ENCODE data around the gene ARAP1. TPM values are rescaled to one million over a fixed set of nuclear protein-coding genes. Genes with fewer than 3 reads are reported as not detected.
A peak's percentile ranks its signal among the peaks of the same experiment; 100 is the strongest.

Gene ARAP1
- total and polyA plus RNA-seq, 7 donors: 31.9 to 135 (median 61.5) TPM

GRCh38 chr11:72688486-72688885 lies 63.7 kb downstream of the ARAP1 start:
- H3K9me3 ChIP-seq: no peaks in the 10 kb centered on the region
- H3K27ac ChIP-seq: peak overlapping the region in 1 of 4 donors; percentile 8
- H3K4me1 ChIP-seq: peaks cover 0 to 44% (median 8%) of the 10 kb centered on the region in 4 donors
- no peak for DNase-seq
- H3K4me3 ChIP-seq: no peak overlapping the region
- WGBS, 2 donors: 88 to 96% methylated on average over 7 of the region's 7 CpGs
- no peaks in the 10 kb centered on the region for H3K27me3 ChIP-seq
- peaks cover 19 to 91% (median 40%) of the 10 kb centered on the region in 4 donors for H3K36me3 ChIP-seq
- TF ChIP-seq CTCF (IDR thresholded peaks at IDR 0.05) (no peak), POLR2A (IDR thresholded peaks at IDR 0.05) (no peak), POLR2AphosphoS5 (IDR thresholded peaks at IDR 0.05) (no peak), EP300 (IDR thresholded peaks at IDR 0.05) (no peak)
- intact Hi-C loops (cut with DNase I): no loop called here

- intact Hi-C loops (cut with DNase I): no loop called here
- peaks cover 0 to 44% (median 8%) of the 10 kb centered on the region in 4 donors for H3K4me1 ChIP-seq
- no peaks in the 10 kb centered on the region for H3K9me3 ChIP-seq
- peak overlapping the region in 3 of 4 donors; percentile 16 to 68 (median 65) for H3K27ac ChIP-seq
- peaks cover 7 to 79% (median 29%) of the 10 kb centered on the region in 4 donors for H3K36me3 ChIP-seq
- no peak for TF ChIP-seq POLR2AphosphoS5 (IDR thresholded peaks at IDR 0.05)
- no peak for TF ChIP-seq EP300 (IDR thresholded peaks at IDR 0.05)
- TF ChIP-seq CTCF (IDR thresholded peaks at IDR 0.05): no peak
- no peak for TF ChIP-seq POLR2A (IDR thresholded peaks at IDR 0.05)
- no peak overlapping the region for H3K4me3 ChIP-seq
- H3K27me3 ChIP-seq: no peaks in the 10 kb centered on the region
- WGBS, 2 donors: 89 to 91% methylated on average over 7 of the region's 7 CpGs
- DNase-seq: no peak
Measured at GRCh38 chr11:72687326-72687725, 64.9 kb downstream of the ARAP1 start.

- DNase-seq: no peak
- peaks cover 6 to 73% (median 25%) of the 10 kb centered on the region in 4 donors for H3K36me3 ChIP-seq
- intact Hi-C loops (cut with DNase I): no loop called here
Measured at GRCh38 chr11:72686639-72687220, 65.5 kb downstream of the ARAP1 start.

GRCh38 chr11:72685560-72686480 lies 66.4 kb downstream of the ARAP1 start:
- Histone ChIP-seq H3K9me3 (no peaks in the 10 kb centered on the region), H3K4me1 (peaks cover 0 to 44% (median 8%) of the 10 kb centered on the region in 4 donors), H3K27me3 (no peaks in the 10 kb centered on the region), H3K36me3 (peaks cover 6 to 64% (median 19%) of the 10 kb centered on the region in 4 donors), H3K4me3 (no peak overlapping the region), H3K27ac (peak overlapping the region; percentile 58 to 69 (median 66))
- intact Hi-C loops (cut with DNase I): no loop called here
- peak in 3 of 4 donors; percentile 32 to 51 (median 43) for TF ChIP-seq POLR2AphosphoS5 (IDR thresholded peaks at IDR 0.05)
- TF ChIP-seq EP300 (IDR thresholded peaks at IDR 0.05): no peak
- DNase-seq: peak; percentile 89
- WGBS, 2 donors: 80 to 82% methylated on average over 24 of the region's 24 CpGs

More at GRCh38 chr11:72686639-72687220, 65.5 kb downstream of the ARAP1 start:
- Histone ChIP-seq H3K4me1 (peaks cover 0 to 44% (median 8%) of the 10 kb centered on the region in 4 donors), H3K27me3 (no peaks in the 10 kb centered on the region), H3K9me3 (no peaks in the 10 kb centered on the region), H3K27ac (peak overlapping the region; percentile 58 to 69 (median 66)), H3K4me3 (no peak overlapping the region)
- TF ChIP-seq EP300 (IDR thresholded peaks at IDR 0.05): no peak
- no peak for TF ChIP-seq CTCF (IDR thresholded peaks at IDR 0.05)
- no peak for TF ChIP-seq POLR2A (IDR thresholded peaks at IDR 0.05)
- no peak for TF ChIP-seq POLR2AphosphoS5 (IDR thresholded peaks at IDR 0.05)
- 84 to 86% methylated on average over 8 of the region's 8 CpGs for WGBS, 2 donors

All from sigmoid colon (tissue), 7 donors.